ENCODE data around the gene SPNS3.

The SPNS3 gene

DNA sequence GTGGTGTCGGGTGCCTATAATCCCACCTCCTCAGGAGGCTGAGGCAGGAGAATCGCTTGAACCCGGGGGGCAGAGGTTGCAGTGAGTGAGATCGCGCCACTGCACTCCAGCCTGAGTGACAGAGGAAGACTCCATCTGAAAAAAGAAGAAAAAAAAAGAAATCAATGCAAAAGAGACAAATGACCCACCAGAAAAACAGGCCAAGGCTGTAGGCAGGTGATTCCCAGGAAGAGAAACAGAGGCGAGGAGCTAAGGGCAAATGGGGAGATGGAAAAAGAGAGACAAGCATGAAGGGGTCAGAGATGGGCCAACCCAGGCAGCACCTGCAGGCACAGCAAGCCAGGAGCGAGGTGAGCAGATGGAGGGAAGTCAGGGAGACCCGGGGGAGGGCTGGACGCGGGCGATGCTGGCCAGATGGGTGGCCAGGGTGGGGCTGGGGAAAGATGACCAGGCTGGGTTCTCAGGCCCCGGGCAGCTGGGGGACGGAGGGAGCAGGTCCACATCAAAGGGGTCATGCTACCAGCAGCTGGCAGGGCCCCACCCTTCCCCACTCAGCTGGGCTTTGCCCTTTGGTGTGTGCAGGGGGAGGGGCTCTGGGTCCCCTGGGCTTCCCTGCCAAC, 95.9 kb downstream of the SPNS3 start:
- no peak for DNase-seq (ENCODE audit: low read depth in 2 of 2)

DNA sequence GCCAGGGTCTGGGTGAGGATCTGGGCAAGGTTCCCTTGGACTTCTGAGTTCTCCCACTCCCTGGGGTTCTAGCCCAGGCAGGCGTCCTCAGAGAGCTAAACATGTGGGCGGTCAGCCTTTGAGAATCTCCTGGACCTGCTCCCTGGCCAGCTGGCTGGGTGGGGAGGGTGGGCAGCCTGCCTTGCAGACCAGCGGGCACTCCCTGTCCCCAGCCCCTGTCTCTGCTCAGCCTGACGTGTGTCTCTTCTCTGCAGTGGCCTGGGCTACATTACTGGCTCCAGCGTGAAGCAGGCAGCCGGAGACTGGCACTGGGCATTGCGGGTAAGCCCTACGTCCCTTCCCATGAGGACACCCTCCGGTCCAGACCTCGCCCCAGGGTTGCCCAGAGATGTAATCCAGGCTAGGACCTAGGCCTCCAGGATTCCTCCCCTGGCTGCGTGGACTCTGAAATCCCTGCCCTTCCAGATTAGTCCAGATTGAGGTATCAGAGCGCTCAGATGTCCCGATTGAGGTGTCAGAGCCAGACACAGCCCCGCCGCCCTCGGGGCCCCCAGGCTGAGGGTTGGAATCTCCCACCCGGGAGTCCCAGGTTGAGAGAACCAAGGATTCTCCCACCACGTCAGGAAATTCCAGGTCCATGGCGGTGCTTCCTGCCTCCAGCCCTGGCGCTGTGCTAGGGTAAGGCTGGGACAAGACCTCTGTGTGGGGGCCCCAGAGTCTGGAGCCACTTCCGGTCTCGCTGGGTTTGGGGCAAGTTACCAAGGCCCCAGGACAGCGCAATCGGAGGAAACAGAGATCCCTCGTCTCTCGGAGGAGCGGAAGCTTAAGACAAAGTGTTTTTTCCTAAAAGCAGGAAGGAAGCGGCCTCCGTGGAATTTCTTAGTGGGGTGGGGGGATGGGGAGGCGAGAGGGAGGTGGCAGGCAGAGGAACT, 97.3 kb downstream of the SPNS3 start:
- DNase-seq (ENCODE audit: low read depth in 2 of 2), result no peak

DNA sequence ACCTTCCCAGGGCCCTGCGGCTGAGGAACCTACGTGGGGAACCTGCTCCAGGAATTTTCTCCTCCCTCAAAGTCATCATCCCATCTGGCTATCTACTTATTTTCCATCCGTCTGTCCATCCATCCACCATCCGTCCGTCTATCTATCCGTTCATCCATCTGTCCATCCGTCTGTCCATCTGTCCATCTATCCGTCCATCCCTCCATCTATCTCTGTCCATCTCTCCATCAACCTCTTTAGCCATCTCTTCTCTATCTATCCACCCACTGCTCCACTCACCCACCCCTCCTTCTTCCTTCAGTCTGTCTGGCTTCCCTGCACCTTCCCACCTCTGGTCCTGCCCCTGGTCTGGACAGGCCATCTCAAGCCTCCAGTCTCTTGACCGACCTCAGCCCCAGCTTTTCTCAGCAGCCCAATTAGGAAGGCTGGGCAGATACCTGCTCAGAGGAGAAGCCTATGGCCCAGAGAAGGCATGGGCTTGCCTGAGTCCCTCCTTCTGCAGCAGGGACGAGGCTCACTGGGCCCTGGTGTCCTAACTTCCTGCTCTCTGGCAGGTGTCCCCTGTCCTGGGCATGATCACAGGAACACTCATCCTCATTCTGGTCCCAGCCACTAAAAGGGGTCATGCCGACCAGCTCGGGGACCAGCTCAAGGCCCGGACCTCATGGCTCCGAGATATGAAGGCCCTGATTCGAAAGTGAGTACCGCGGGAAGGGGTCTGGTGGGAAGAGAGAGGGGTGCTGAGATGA, 98.4 kb downstream of the SPNS3 start:
- DNase-seq (ENCODE audit: low read depth in 2 of 2), result no peak

GRCh38 chr17:4532860-4533522, 99.3 kb downstream of the SPNS3 start:
- no peak for DNase-seq (ENCODE audit: low read depth in 2 of 2)

DNA sequence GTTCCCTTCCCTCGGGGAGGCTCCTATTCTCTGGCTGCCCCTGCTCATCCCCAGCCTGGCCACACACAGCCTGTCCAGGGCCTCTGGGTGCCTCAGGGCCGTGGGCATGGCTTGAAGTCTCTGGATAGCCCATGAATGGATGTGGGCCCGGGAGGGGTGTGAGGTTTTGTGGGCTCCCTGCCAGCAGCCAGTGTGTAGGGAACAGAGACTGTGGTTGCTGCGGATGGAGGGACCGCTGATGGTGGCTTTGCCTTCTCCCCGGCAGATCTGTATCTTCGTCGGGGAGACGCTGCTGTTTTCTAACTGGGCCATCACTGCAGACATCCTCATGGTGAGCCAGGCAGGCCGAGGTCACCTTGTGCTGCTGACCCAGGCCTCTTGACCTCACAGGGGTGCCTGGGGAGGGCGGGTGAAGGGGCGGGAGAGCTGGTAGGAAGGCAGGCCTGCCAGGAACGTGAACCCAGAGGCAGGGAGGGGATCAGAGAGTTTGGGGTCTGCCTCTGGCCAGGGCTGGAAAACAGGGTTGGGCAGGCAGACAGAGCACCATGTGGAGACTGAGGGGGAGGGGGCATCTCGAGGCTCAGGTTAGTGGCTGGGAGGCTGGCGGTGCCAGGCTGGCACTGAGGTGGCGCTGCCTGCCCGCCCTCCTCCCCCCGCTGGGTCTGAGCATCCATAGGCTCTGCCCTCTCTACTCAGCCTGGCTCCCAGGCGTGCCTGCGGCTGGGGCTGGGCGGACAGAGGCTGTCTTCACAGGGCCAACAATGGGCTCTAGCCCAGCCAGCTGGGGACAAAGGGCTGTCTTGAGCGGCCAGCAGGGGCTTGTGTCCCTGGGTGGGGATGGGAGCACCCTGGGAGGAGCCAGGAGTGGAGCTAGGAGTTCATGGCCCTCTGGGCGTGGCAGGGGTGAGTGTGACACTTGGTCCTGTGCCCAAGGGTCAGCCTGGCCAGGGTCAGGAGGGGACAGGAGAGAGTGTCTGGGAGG, 100.1 kb downstream of the SPNS3 start:
- no peak for DNase-seq (ENCODE audit: low read depth in 2 of 2)

GRCh38 chr17:4534515-4534914, 100.8 kb downstream of the SPNS3 start:
- DNase-seq (ENCODE audit: low read depth in 2 of 2), result no peak

- no peak for DNase-seq (ENCODE audit: low read depth in 2 of 2)
These were observed 101.4 kb downstream of the SPNS3 start for GRCh38 chr17:4534928-4535666.

- DNase-seq (ENCODE audit: low read depth in 2 of 2), result no peak
These were observed 102.0 kb downstream of the SPNS3 start for GRCh38 chr17:4535667-4536258.

- DNase-seq (ENCODE audit: low read depth in 2 of 2), result no peak
These were observed 102.6 kb downstream of the SPNS3 start for GRCh38 chr17:4536259-4536741.

DNA sequence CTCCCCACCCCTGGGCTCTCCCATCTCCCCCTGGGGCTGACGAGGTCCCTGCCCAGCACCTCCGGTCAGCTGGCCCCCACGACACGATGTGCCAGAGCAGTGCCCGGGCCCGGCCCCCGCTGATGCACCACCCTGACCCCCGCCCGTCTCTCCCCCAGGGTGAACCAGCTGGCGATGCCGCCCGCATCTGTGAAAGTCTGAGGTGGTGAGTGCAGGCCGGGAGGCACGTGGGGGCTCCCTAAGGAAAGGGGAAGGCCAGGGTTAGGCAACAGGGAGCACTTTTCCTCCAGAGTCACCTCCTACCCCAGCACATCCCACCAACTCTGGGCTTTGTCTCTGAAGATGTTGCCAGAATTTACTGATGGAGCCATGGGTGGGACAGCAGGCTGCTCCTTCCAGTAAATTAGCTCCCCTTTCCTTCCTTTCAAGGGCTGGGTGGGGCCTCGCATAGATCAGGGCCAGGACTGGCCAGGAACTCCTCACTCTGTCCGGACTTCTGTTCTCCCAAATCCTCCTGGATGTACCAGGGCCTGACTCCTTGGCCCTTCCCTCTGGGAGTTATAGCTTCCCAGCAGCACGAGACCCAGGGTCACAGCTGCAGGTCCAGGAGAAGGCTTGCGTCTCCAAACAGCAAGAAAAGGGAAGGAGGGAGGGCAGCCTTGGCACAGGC, 103.1 kb downstream of the SPNS3 start:
- no peak for DNase-seq (ENCODE audit: low read depth in 2 of 2)

Data from stimulated activated CD8-positive, alpha-beta memory T cell treated with anti-CD3 and anti-CD28 coated beads, Interleukin-15, amount 100 ng/mL, for 4 hours (primary cell).